ENCODE measurements around the gene DNAJC12.

- TF ChIP-seq, protein P1, sequence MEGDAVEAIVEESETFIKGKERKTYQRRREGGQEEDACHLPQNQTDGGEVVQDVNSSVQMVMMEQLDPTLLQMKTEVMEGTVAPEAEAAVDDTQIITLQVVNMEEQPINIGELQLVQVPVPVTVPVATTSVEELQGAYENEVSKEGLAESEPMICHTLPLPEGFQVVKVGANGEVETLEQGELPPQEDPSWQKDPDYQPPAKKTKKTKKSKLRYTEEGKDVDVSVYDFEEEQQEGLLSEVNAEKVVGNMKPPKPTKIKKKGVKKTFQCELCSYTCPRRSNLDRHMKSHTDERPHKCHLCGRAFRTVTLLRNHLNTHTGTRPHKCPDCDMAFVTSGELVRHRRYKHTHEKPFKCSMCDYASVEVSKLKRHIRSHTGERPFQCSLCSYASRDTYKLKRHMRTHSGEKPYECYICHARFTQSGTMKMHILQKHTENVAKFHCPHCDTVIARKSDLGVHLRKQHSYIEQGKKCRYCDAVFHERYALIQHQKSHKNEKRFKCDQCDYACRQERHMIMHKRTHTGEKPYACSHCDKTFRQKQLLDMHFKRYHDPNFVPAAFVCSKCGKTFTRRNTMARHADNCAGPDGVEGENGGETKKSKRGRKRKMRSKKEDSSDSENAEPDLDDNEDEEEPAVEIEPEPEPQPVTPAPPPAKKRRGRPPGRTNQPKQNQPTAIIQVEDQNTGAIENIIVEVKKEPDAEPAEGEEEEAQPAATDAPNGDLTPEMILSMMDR (IDR thresholded peaks at IDR 0.05) = no peak
- no peak for TF ChIP-seq EZH2 (IDR thresholded peaks at IDR 0.05; ENCODE audit: borderline replicate concordance, insufficient read depth, low read depth, low read length, poor library complexity, severe bottlenecking)
Measured at GRCh38 chr10:67775279-67775678, 62.7 kb downstream of the DNAJC12 start.
